NCI-H2107 treated with DMSO at 0.1 percent for 48 hours (cell line): ENCODE data around the gene KRTAP1-5.
"Not testable (repeated sequence)": the region's sequence is repeated elsewhere in the genome, so short reads cannot be mapped to it uniquely, and the experiment has no call there.

Experiments used
- DNase-seq: peaks from one replicate; lab custom pipeline; 2025; ENCODE audit not compliant: unreplicated experiment; lab: John Stamatoyannopoulos, UW

KRTAP1-5 gene

DNA sequence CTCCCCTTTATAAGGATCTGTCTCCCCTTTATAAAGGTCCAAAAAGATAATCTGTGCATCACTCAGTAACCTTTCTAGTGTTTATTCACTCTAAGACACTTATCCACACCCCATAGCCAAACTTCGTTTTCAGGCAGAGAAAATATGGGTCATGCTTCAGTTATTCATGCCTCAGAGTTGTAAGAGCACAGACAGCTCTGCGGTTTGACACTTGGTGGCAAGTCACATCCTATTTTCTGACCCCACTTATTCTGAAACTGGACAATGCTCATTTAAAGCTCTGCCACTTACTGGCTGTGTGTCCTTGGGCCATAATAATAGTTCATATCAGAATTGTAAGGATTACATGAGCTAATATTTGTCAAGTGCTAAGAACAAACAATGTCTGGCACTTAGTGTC is 22.1 kb upstream of the KRTAP1-5 start:
- no peak for DNase-seq

DNA sequence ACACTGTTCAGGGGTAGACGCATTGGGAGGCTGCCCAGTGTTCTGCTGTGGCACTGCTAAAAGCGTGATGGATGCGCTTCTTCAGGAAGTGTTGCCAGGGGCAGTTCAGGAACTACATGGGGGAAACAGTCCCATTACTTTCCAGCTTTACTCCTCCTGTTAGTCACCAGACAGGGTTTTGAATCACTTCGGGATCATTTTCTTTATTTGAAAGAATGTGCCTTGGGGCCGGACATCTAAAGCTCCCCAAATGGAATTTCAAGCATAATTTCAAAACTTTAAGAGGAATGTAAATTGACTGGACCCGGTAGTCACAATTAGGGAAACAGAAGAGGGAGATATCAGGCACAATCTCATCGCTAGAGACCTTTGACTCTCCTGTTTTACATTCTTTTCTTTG is 21.4 kb upstream of the KRTAP1-5 start:
- no peak for DNase-seq

- DNase-seq, result not testable (repeated sequence)
Measured at GRCh38 chr17:41046735-41047465, 19.9 kb upstream of the KRTAP1-5 start, which contains the start of gene KRTAP2-1. Gene KRTAP2-1 (minus strand): TSS chr17:41047316. CDS start chr17:41047267, 49 bp downstream.

- DNase-seq, result no peak
Measured at GRCh38 chr17:41042953-41043352, 15.9 kb upstream of the KRTAP1-5 start.

DNA sequence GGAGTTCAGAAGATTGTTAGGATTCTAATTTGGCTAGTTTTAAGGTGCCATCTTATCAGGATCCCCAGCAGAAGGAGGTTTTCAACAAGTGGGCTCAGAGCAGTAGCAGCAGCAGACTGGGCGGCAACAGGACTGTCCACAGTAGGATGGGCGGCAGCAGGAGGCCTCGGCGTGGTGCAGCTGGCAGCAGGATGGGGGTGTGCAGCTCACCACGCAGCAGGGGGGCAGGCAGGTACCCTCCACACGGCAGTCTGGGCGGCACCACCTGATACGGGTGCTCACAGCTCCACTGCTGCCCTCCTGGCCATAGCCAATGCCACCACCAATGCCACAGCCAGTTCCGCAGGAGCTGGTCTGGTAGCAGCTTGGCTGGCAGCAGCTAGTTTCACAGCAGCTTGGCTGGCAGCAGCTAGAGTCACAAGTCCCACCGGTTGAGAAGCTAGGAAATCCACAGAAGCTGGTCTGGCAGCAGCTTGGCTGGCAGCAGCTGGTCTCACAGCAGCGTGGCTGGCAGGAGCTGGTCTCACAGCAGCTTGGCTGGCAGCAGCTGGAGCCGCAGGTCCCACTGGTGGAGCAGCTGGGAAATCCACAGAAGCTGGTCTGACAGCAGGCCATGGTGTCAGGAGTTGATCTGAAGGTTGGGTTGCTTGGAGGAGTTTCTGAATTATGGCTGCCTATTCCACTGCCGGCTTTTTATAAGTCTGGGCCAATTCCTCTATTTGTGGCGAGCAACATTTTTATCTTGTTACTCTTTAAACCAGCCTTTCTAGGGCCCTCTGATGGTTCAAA is 14.0 kb upstream of the KRTAP1-5 start, which contains the start of gene KRTAP1-1:
KRTAP1-1 (minus strand) TSS at position 668 of the 789 bp plus-strand sequence; CDS start at position 615, 53 bp downstream.
- DNase-seq, result peak; percentile 30

DNA sequence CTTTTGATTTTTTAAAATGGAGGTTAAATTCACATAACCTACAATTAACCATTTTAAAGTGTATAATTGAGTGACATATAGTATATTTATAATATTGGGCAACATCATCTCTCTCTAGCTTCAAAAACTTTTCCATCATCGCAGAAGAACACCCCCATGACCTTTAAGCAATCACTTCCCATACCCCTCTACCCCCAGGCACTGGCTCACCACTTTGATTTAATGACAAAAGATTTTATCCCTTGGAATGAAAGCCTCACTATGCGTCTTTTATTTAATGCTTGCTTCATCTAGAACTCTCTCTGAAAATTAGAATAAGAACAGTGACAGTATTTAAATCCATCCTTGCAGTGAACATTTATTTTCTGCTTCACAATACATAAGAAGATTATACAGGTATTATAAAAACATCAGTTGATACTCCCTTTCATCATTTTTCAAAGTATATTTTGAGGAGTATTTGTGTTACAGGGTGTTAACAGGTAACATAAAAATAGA is 10.9 kb upstream of the KRTAP1-5 start:
- no peak for DNase-seq

DNA sequence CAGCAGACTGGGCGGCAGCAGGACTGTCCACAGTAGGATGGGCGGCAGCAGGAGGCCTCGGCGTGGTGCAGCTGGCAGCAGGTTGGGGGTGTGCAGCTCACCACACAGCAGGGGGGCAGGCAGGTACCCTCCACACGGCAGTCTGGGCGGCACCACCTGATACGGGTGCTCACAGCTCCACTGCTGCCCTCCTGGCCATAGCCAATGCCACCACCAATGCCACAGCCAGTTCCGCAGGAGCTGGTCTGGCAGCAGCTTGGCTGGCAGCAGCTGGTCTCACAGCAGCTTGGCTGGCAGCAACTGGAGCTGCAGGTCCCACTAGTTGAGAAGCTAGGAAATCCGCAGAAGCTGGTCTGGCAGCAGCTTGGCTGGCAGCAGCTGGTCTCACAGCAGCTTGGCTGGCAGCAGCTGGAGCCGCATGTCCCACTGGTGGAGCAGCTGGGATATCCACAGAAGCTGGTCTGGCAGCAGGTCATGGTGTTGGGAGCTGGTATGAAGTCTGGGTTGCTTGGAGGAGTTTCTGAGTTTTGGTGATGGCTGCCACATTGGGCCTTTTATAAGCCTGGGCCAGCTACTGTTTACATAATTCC is 7.4 kb upstream of the KRTAP1-5 start, which contains the start of gene KRTAP1-3:
KRTAP1-3 (minus strand) TSS at position 529 of the 590 bp plus-strand sequence; CDS start at position 476, 53 bp downstream.
- DNase-seq, result not testable (repeated sequence)

DNA sequence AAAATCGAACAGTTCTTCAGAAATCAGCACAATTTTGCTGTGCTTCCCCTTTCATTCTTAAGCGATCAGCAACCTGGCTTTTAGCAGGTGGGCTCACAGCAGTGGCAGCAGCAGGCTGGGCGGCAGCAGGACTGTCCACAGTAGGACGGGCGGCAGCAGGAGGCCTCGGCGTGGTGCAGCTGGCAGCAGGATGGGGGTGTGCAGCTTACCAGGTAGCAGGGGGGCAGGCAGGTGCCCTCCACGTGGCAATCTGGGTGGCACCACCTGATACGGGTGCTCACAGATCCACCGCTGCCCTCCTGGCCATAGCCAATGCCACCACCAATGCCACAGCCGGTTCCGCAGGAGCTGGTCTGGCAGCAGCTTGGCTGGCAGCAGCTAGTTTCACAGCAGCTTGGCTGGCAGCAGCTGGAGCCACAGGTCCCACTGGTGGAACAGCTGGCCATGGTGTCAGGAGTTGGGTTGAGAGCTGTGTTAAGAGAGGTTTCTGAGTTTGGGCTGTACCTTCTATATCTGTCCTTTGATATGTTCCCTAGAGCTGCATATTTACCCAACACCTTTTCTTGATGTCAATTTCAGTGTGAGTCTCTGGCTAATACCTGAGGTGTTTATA is 2.7 kb upstream of the KRTAP1-5 start, which contains the start of gene KRTAP1-4:
KRTAP1-4 (minus strand) TSS at position 563 of the 613 bp plus-strand sequence; CDS start at position 446, 117 bp downstream.
- no peak for DNase-seq

DNA sequence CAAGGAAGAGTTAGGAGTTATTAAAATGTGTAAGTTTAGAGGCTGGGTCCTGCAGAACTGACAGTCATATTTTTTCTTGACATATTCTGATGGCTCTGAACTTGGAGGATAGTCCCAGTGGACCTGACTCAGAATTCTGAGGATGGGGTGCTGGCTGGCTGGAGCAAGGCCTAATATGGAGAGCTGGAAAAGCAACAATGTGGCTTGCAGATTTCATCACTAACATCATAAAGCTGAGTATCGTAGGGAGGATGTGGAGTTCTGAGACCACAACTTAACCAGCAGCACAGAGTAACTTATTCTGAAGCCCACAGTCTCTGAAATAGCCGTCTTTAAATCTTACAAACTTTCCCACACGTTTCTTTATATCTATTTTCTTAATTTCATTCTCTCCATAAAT is 2.3 kb downstream of the KRTAP1-5 start:
- DNase-seq, result no peak

DNA sequence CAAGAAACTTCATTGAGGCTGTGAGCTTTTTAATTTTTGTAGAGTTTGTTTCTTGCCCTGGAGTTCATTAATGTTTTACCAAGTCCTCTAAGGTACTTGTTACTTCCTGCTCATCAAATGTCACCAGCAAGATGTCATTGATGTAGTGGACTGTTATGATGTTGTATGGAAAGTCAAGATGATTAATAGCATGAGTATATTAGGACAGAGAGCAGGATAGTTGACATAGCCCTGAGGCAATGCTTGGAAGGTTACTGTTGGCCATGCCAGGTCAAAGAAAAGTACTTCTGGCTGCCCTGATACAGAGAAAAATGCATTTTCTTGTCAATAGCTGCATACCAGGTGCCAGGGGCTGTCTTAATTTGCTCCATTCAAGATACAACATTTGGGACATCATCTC is 6.7 kb downstream of the KRTAP1-5 start:
- no peak for DNase-seq

DNA sequence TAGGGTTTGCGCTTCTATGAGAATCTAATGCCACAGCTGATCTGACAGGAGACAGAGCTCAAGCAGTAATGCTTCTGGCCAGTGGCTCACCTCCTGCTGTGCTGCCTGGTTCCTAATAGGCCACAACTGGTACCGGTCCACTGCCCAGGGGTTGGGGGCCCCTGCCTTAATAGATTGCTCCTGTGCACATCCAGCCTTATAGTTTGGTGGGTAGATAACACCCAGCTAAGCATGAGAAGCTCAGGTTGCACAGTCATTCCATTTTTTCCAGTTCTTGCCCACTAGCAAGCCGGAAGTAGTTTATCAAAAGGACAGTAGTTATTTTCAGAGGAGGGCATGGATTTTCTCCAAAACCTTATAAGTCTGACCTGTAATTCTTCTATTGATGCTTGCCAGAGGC is 7.6 kb downstream of the KRTAP1-5 start:
- no peak for DNase-seq

- no peak for DNase-seq
Measured at GRCh38 chr17:41018541-41018940, 8.5 kb downstream of the KRTAP1-5 start.

DNA sequence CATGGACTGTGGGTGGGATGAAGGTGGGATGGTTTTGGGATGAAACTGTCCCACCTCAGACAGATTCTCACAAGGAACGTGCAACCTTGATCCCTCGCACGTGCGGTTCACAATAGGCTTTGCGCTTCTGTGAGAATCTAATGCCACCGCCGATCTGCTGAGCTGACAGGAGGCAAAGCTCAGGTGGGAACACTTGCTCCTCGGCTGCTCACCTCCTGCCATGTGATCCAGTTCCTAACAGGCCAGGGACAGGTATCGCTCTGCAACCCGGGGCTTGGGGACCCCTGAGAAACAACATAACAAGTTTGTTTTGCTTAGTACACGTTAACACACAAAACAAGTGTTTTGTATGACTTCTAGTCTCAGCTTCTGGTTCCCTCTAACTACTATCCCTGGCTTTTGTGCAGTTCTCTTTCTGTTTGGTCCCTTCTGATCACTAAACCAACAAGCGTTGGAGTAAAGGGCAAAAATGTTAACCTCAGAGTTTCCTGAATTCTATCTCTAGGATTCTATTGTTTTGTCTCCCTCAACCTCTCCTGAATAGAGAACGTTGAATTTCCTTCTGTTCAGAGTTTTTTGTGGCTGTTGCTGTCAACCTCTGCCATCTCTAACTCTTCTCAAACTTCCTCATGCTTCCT is 10.3 kb downstream of the KRTAP1-5 start:
- DNase-seq, result no peak

GRCh38 chr17:41015454-41015853 is 11.6 kb downstream of the KRTAP1-5 start:
- no peak for DNase-seq

- peak; percentile 85 for DNase-seq
Measured at GRCh38 chr17:41013606-41014005, 13.4 kb downstream of the KRTAP1-5 start.

DNA sequence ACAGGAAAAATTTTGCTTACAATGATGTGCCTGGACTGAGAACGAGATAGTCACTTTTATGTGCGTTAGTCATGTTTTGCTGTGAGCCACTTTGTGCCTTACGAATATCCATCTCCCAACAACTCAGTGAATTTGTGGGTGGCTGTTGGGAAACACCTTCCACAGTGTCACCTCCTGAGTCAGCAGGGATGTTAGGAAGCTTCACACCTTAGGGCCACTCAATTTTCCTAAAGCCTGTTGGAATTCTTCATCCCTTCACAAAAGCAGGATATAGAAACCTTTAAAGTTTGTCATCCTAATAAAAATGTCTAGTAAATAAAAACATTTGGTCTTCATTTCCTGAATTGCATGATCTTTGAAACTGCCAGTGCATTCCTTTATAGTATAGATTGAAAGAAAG is 13.8 kb downstream of the KRTAP1-5 start:
- no peak for DNase-seq

- peak; percentile 81 for DNase-seq
Measured at GRCh38 chr17:41012326-41013120, 14.5 kb downstream of the KRTAP1-5 start.

DNA sequence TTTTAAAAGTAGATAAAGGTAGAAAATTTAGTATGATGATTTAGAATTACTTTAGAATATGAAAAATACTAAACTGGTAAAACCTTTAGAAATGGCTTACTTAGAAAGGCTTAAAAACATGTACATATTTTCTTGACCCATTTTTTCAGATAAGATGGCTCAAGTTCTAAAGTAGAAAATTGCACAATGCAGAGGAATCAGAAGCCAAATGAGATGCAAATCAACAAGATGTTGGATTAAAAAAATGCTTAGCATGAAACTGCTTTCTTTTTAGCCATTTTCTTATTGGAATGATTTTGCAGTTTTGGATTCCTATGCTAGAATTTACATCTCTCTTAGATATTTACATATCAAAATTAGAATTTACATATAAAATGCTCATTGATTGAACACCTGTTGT is 16.6 kb downstream of the KRTAP1-5 start:
- no peak for DNase-seq

DNA sequence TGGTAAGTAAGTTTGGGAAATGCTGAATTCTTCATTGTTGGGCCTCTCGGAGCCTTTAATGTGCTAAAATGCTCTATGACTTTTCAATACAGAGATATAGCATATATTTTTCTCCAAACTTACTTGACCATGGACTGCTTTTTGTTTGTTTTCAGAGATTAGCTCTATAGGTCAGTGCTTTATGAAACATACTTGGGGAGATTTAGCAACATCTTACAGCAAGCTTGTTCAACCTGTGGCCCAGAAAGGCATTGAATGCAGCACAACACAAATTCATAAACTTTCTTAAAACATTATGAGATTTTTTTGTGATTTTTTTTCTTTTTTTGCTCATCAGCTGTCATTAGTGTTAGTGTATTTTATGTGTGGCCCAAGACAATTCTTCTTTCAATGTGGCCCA is 17.1 kb downstream of the KRTAP1-5 start:
- no peak for DNase-seq
